H1 (cell line): Measurements from ENCODE around the gene CRTAP. TPM values are rescaled to one million over a fixed set of nuclear protein-coding genes. Genes with fewer than 3 reads are reported as not detected.

Source experiments
- ATF3 ChIP-seq: IDR thresholded peaks from 2 replicates; pipeline ENCODE4 v1.6.1; 2011; ENCODE audit warnings: low read depth, mild to moderate bottlenecking, low read length; ENCODE audit not compliant: insufficient read depth
- MAFK ChIP-seq: IDR thresholded peaks from 2 replicates; pipeline ENCODE4 v1.6.1; 2012; ENCODE audit warnings: low read depth, mild to moderate bottlenecking, improper control_type of control experiment, low read length
- RNF2 ChIP-seq: fragments of 200-900, 300-1000 bp; sonication (generic); IDR thresholded peaks from 2 replicates; pipeline ENCODE4 v1.7.1; 2016; ENCODE audit warnings: borderline replicate concordance, low read depth, mild to moderate bottlenecking, antibody characterized with exemption, low read length; ENCODE audit not compliant: poor library complexity, severe bottlenecking; ENCODE audit errors: missing control alignments
- SIX5 ChIP-seq: IDR thresholded peaks from 2 replicates; pipeline ENCODE4 v1.6.1; 2011; ENCODE audit warnings: mild to moderate bottlenecking, low read depth, low read length
- ZNF274 ChIP-seq: IDR thresholded peaks from 2 replicates; pipeline ENCODE4 v1.7.0; 2012; ENCODE audit warnings: low read length, borderline replicate concordance; ENCODE audit errors: extremely low read depth
- polyA plus RNA-seq, 7 experiments: library from polyadenylated mRNA; depleted of rRNA in 3 of 7; stranded (reverse) in 5 of 7; unstranded in 2 of 7; fragments of >200 nt in 5 of 7; fragments of 200-250 nt in 2 of 7; gene quantifications; 1 replicate in 5 of 7; 2 replicates in 1 of 7; 4 replicates in 1 of 7; pipeline versions ENCODE4 v1.2.1 to v1.2.3, GENCODE V29; 2011 to 2013; ENCODE audit warnings: missing spikeins in 2 of 7, mixed read lengths in 2 of 7
- total RNA-seq: library from RNA; stranded (reverse); fragmentation: NEBNext Ultra II Directional; extraction: Animal tissue kit (Norgen Biotek cat#: 25700); gene quantifications from 2 replicates; pipeline ENCODE4 v1.2.1, GENCODE V29; 2021

The CRTAP gene
- total and polyA plus RNA-seq, 2 of the 8 experiments (the other 6 are each of a cell fraction or from before 2014, with no cell fraction given): 159 to 188 TPM

- TF ChIP-seq RNF2 (no peak), SIX5 (no peak), ZNF274 (no peak), ATF3 (no peak), MAFK (no peak)
Observed at GRCh38 chr3:33064929-33065328, 48.9 kb upstream of the CRTAP start (continued).
